HG02852 (cell line): ENCODE data around the gene TNKS1BP1.
"Not testable (repeated sequence)": the region's sequence is repeated elsewhere in the genome, so short reads cannot be mapped to it uniquely, and the experiment has no call there.

Experiments
- ATAC-seq: cut with Tn5 transposase; IDR thresholded peaks from one replicate; pipeline ENCODE4 v1.9.1; 2021; ENCODE audit warnings: mild to moderate bottlenecking, moderate library complexity; ENCODE audit not compliant: unreplicated experiment

Gene TNKS1BP1

DNA sequence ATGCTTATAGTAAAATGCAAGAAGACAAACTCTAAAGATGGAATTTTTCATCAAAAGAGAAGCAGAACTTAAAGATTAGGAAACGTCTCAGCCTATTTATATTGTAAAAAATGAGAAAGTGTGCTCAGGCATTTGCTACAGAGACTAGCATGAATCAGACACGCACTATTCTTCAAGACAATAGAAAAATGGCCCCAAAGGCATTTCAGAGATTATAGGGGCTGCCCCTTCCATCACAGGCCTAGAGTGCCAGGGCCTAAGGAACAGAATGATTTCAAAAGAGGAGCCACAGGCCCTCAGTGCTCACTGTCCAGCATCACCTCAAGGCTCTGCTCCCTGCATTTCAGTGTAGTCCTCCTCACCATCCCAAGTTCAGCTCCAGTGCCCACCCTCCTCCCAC, 27.5 kb downstream of the TNKS1BP1 start:
- ATAC-seq, result no peak

DNA sequence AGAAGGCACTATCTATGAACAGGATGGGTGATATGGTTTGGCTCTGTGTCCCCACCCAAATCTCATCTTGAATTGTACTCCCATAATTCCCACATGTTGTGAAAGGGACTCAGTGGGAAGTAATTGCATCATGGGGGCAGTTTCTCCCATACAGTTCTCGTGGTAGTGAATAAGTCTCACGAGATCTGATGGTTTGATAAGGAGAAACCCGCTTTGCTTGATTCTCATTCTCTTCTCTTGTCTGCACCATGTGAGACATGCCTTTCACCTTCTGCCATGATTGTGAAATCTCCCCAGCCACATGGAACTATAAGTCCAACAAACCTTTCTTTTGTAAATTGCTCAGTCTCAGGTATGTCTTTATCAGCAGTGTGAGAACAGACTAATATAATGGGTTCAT, 28.5 kb downstream of the TNKS1BP1 start:
- ATAC-seq, result not testable (repeated sequence)

DNA sequence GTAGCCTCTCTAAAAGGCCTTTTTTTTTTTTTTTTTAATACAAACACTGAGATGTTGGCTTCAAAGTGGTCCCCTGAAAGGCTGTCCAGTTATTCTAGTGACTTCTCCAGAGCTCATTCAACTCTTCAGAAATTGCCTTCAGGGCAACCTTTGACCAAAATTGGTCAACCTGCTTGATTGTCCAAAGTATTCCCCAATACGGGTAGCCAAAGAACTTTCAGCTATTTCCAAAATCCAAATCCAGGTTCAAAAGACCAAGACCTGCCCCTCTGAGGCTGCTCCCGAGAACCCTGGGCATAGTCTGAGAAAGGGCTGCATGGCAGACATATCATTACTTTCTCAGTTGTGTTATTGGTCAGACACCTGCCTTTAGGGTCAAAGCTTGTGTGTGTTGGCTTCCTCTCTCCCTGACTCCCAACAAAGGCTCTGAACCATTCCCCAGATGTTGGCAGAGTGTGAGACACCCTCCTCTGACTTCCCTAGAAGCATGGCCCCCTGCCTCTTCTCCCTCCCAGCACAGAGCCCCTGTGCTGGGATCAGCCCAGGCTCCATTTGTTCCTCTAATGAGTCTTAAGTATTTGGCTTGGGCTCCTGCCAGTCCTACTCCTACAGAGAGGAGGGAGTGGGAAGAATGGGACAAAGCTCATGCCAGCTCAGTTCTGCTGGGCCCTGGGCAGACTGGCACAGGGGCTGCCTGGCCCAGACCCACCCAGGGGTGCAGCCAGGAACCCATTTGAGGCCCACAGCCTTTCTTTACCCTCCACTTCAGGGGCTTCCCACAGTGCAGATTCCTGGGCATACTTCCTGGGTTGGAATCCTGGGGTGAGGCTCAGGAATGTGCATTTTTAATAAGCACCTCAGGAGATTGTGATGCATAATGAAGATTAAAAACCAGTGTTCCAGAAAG, 30.3 kb downstream of the TNKS1BP1 start:
- no peak for ATAC-seq

DNA sequence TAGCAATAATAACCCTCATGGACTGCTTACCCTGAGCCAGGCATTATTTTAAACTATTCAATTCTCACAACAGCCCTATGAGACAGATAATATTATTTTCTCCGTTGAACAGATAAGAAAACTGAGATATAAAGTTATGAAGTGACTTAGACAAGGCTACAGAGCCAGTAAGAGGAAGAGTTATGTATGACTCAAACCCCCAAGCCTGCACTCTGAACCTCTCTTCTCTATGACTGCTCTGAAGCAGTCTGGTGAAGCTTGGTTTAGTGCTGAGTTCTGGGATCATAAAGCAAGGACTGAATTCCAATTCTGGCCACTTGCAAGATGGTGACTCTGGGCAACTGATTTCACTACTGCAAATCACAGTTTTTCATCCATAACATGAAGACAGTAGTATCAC, 34.5 kb downstream of the TNKS1BP1 start:
- no peak for ATAC-seq

DNA sequence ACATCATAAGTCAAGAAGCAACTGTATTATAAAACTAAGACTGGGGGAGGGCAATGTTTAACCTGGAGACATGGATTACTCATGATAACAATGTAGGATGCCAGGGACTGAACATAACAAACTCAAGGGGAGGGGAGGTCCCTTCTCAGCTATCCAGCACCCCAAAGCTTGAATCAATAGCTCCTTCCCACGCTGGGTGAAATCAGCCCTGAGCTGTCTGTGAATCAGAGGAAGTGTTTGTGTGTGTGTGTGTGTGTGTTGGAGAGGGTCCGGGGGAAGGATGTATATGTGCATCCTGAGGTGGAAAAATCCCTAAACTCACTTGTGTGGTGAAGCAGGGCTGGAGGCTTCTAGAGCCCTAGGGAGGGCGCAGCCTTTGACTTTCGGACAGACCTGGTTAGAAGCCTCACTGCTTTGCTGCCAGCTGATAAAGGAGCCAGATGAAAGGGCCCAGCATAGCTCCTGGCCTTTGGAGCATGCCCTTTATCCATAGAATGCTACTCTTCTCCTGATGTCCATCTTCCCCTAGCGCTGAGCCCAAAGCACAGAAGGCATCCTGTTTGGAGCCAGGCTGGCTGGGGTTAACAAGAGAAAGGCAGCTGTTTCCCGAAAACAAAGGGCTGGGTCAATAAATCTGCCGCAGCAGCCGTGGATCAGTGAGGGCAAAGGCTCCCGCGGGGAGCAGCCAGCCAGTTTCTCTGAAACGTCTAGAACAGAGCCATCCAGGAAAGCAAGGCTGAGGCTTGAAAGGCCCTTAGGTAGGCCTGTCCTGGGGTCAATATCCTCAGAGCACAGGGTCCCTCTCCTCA, 35.8 kb downstream of the TNKS1BP1 start:
- no peak for ATAC-seq

DNA sequence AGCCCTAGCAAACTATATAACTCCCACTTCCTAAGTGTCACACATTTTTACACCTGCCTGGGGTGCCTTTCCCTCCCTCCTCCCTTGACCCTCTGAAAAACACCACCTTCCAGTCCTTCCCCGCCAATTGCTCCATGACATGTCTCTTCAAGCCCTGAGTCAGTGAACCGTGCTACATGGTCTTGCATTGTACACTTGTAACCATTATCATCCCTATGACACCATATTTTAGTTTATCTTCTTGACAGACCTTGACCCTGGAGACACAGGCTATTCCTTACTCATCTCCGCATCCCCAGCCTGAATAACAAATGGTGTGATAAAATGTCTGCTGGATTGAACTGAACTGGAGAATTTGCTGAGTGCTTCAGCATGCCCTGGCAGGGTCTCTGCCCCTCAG, 36.9 kb downstream of the TNKS1BP1 start:
- no peak for ATAC-seq

DNA sequence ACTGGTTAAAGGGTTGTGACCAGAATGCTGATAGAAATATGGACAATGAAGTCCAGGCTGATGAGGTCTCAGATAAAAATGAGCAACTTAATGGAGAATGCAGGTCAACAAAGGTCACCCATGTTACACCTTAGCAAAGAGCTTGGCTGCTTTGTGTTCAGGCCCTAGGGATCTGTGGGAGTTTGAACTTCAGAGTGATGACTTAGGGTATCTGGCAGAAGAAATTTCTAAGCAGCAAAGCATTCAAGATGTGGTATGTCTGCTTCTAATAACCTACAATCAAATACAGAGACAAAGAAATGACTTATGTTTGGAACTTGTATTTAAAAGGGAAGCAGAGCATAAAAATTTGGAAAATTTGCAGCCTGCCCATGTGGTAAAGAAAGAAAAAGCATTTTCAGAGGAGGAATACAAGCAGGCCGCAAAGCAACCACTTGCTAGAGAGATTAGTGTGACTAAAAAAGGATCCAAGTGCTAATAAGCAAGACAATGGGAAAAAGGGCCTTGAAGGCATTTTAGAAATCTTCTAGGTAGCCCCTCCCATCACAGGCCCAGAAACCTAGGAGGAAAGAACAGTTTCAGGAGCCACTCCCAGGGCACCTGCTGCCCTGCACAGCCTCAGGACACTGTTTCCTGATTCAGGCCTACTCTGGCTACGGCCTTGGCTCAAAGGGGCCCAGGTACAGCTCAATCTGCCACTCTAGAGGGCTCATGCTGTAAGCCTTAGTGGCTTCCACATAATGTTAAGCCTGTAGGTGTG, 41.3 kb downstream of the TNKS1BP1 start:
- ATAC-seq, result no peak

DNA sequence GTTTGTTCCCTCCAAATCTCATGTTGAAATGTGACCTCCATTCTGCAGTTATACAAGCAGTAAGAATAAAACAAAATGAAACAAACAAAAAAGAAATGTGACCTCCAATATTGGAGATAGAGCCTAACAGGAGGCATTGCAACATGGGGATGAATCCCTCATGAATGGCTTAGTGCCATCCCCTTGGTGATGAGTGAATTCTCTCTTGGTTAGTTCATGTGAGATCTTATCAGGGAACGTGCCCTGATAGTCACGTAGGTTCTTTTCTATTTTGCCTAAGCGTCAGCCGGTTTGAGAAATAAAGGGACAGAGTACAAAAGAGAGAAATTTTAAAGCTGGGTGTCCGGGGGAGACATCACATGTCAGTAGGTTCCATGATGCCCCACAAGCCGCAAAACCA, 43.2 kb downstream of the TNKS1BP1 start:
- not testable (repeated sequence) for ATAC-seq

DNA sequence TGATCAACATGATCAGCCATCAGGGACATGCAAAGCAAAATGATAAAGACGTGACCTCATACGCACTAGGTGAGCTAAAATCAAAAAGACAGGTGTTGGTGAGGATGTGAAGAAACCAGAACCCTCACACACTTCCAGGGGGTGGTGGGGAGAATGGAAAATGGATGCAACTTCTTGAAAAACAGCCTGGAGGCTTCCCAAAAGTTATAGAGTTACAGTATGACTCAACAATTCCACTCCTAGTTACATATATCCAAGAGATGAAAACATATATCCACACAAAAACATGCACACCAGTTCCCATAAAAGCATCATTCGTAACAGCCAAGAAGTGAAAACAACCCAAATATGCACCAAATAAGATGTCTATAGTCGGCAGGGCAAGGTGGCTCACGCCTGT, 45.6 kb downstream of the TNKS1BP1 start:
- ATAC-seq, result no peak

DNA sequence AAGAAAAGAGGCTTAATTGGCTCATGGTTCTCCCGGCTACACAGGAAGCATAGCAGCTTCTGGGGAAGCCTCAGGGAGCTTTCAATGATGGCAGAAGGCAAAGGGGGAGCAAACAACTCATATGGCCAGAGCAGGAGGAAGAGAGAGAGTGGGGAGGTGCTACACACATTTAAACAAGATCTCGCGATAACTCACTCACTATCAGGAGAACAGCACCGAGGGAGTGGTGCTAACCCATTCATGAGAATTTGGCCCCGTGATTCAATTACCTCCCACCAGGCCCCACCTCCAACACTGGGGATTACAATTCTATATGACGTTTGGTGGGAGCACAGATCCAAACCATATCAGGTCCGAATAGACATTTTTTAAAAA, 46.0 kb downstream of the TNKS1BP1 start:
- no peak for ATAC-seq

DNA sequence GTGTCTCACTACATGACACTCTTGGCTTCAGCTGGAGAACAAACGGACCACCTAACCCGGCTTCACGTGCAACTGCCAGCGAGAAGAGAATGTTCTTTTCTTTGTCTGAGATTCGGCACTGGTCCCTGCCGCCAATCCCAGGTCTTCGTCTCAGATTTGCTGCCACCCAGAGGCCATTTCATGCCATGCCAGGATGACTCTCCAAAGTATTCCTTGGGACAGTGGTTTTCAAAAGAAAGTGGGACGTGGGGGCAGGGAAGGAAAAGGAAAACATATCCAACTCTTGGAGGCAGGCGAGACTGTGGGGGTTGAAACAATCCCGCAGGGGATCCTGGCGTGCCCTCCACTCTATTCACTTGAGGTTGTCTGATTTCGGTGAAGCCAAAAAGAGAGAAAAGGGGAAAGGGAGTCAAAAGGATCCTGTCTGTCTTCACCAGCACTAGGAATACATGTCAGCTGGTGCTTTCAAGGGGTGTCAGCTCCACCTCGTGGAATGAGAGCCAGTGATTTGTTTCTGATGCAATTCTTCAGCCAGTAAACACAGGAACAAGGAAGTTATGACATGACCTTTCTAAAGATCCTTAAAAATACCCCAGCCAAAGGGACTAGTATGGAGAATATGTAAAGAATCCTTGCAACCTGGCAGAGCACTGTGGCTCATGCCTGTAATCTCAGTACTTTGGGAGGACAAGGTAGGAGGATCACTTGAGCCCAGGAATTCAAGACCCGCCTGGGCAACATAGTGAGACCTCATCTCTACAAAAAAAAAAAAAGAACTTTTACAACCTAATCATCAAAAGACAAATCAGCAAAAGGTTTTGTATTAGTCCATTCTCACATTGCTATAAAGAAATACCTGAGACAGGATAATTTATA, 46.7 kb downstream of the TNKS1BP1 start:
- peak; percentile 82 for ATAC-seq

DNA sequence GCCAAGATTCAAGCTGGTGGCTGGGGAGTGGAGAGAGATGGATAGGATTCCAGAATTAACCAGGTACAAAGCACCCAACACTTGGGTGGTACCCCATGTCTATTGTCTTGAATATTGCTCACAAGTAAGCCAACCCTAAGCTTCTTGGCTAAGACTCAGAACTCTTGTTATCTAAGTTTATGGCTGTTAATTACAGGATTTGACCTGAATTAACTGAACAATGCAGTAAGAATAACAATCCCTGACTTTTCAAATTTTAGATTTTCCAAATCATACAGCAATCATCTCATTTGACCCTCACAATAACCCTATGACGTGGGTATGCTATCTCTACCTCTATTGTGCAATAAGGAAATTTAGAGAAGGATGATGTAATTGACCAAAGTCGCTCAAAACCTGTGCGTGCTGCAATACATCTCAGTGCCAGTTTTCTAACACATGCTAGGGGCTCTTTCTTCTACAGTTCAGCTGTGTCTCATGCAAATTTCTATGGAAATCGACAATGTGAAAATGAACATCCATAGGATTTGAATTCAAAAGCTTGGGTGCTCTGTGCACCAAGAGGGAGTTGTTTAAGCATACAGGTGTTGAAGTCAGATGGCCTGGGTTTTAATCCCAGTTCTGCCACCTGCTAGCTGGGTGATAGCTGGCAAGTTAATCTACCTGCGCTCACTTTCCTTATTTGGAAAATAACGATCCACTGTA, 47.6 kb downstream of the TNKS1BP1 start:
- peak; percentile 7 for ATAC-seq

DNA sequence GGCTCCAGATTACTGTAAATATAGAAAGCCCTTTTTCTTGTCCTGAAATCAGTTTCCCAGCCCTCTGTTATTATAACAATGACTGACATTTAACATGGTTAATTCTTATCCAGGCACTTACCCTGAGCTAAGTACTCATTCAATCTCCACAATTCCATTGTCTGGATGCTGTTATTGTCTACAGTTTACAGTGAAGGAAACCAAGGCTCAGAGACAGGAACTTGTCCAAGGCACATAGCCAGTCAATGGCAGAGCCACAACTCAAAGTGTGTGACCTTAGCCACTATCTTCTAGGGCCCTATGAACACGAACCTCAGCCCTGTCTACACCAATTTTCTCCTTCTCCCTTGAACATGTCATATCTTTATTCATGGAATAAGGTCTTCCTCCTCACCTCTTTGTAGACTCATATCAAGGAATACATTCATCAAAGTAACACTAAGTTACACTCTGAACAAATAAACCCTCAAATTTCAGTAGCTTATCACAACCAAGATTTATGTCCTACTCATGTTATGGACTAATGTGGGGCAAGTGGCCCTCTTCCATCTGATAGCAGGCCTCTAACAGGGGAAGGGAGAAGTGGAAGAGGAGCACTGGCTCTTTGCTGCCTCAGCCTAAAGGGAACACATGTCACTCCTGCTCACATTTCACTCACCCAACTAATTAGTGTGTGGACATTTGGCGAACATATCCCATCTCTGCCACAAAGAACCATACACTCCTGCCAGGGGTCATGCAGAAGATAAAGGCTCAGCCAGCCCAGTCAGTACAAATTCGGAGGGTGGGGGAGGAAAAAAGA, 48.4 kb downstream of the TNKS1BP1 start:
- ATAC-seq, result no peak

DNA sequence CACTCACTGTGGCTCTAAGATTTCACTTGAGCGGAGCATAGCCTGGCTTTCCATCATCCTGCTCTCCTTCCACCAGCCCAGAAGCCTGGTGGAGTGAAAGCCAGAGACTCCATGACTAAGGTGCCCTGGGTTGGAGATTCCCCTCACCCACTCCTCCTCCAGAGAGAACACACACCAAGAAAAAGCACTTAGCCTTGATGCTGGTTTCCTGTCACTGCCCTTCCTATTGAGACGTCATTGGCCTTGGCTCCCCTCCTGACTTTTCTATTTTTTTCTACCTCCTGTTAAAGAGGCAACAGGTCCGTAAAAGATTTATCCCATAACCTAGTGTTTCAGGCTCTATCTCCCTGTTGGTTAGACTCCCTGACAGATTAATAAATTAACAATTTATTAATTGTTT, 49.2 kb downstream of the TNKS1BP1 start:
- no peak for ATAC-seq

DNA sequence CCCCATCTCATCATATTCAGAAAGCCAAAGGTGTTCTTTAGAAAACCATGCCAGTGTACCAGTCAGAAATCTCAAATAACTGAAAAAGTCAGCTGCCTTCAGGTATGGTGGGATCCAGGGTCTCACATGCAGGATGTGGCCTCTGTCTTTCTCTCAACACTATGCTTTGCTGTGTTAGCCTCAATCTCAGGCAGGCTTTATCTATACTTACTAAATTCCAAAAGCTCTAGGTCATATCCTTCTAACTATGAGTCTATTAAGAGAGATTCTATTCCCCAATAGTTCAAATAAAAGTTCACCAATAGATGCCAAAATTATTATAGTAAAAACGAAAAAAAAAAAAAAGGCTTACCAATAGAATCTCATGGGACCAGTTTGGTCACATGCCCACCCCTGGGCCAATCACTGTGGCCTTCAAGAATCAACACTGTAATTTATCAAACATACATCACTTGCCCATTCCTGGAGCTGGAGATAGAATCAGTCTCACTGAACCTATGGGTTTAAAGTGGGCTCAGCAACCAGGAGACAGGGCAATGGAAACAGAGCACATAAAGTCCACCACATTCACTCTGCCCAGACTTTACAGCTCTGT, 49.8 kb downstream of the TNKS1BP1 start:
- no peak for ATAC-seq

DNA sequence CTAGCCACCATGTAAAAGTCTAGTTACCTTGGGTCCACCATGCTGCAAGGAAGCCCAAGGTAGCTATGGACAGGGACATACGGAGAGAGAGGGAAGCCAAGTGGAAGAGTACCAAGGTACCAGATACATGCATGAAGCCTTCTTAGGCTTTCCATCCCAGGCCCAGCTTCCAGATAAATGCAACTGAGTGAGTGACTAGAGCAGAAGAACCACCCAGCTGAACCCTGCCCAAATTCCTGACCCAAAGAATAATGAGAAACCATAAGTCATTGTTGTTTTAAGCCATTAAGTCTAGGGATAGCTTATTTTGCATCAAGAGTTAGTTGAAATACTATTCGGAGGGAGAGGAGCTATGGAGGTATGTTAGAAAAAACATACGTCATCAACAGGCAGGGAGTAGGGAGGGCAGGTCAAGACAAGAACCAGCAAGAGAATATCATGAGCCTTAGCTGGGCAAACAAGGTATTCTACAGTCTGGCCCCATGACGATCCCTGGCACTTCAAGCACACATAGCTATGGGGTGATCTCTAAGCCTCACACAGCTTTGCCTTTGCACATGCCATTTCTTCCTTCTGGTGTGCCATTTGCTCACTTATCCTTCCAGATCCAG, 51.2 kb downstream of the TNKS1BP1 start:
- no peak for ATAC-seq

DNA sequence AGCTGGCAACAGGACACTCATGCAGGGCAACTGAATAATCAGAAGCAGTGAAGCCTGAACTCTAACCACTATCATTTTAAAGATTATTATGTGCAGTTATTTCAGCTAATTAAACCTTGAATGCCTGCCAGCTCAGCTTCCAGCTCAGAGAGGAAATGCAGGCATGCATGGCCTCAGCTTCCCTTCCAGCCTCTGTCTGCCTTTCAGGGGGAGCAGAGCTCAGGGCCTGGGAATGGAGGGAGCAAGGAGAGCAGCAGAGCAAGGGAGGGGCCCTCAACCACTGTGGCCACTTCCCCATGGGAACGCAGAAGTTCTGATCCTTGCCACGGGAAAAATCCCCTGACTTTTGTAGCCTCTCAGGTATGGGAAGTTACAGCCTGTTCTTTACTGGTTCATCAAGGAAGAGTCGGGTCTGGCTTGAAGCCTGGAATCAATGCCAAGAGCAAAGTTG, 55.2 kb downstream of the TNKS1BP1 start:
- no peak for ATAC-seq

DNA sequence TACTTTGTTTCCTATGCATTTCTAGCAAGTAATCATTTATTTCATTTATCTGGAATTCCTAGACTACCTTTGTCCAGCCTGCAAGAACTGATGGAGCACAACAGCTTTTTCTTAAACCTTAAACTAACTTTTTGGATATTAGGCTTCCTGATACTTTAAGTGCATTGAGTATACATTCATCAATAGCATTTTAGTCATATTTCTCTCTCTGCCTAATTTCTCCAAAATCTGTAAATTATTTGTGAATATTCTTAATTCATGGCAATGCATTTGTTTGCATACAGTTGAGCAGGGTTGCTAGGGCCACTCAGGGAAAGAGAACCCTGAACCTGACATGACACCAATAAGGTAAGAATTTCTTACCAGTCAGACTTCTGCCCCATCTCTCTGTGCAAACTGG, 58.6 kb downstream of the TNKS1BP1 start:
- ATAC-seq, result no peak
